Astrocyte of the hippocampus (primary cell): ENCODE data around the gene ZNF728.
"Not testable (repeated sequence)": the region's sequence is repeated elsewhere in the genome, so short reads cannot be mapped to it uniquely, and the experiment has no call there.

Experiments
- DNase-seq: peaks from one replicate; pipeline ENCODE4 v3.0.0; 2011; ENCODE audit warnings: low read depth, low spot score

ZNF728 gene

DNA sequence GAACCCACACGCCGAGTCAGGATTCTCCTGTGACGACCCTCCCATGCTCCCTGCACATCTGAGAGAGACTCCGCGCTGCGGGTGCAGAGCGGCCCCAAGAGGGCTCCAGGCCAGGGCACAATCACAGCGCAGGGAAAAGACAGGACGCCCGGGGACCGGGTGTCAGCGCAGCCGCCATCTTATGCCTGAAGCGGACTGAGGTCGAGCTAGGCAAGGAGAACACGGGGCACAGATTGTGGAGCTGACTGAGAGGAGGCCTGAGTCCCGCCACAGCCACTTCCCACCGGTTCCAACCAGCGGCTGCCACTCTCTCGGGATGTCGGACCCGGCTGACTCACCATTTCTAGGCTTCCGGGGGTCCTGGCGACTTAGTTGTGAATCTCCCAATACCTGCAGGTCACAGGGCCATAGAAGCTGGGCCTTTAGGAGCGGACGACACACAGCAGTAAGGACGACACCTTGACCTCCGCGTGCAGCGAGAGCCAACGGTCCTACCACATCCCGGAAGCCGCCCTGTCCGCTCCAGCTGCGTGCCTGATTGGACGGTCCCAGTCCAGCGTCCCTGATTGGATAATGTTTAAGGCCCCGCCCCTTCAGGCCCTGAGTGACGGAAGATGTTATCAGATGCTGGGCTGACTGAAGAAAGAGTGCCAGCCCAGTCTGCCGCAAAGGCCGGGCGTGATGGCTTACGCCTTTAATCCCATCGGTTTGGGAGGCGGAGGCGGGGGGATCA is at the start of gene ZNF728:
ZNF728 (minus strand) TSS at position 487 of the 733 bp plus-strand sequence; CDS start at position 341, 146 bp downstream.
- peak; percentile 7 for DNase-seq

DNA sequence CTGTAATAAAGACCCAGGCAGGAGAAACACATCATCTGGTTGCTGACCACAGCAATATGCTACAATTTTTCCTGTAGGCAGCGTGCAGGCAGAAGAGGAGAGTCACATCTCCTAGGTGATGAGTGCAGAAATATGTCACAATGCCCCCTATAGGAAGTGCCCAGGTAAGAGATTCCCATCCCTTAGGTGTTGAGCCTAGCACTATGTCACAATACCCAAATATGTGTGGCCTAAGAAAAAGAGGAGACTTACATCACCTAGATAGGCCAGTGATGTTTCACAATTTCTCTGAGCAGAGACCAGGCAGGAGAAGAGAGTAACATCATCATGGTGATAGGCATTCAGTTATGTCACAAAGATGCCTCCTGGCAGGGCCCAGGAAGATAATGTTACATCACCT is 49.4 kb upstream of the ZNF728 start:
- no peak for DNase-seq

DNA sequence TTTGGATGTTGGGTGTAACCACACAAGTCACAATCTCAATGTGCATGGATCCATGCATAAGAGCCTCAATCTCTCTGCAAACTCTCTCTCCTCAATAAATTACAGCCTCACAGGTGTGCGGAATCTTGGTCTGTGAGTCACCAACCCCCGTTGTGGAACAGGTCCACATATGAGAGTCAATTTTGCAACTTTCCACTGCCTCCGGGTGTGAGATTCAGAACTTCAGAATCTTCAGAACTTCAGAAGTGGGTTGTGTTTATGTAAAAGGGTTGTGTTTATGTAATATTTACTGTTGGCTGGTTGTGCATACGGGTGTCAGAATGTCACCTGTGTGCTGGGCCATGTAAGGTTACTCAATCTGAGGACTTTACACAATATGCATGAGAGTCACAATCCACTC is 46.3 kb upstream of the ZNF728 start:
- DNase-seq = no peak

DNA sequence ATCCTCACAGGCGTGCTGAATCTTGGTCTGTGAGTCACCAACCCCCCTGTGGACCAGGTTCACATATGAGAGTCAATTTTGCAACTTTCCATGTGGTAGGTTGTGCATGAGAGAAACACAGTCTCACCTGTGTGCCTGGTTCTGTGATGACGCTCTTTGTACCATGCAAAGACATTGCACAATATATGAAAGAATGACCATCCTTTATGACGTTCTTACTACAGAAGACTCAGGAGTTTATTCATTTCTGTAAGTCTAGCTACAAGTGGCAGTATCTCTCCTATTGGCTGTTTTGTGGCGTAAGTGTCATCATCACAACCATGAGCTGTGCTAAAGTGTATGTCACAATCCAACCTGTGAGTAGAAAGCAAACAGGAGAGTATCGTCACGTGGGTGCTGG is 43.8 kb upstream of the ZNF728 start:
- no peak for DNase-seq

DNA sequence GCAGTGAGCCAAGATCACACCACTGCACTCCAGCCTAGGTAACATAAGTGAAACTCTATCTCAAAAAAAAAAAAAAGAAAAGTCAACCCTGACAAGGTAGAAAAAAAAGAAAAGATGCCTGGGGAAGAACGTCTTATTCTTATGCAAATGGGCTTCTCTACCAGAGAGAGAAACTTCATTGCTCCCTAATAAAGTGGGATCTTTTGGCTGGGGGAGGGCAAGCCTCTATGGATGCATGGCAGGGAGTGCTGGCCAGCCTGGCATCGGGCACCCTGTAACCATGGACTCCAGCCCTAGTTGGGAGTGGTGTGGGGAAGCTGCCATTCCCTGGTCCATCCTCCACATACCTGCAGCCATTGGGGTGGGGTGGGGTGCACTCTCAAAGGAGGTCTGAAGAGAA is 30.7 kb upstream of the ZNF728 start:
- no peak for DNase-seq

DNA sequence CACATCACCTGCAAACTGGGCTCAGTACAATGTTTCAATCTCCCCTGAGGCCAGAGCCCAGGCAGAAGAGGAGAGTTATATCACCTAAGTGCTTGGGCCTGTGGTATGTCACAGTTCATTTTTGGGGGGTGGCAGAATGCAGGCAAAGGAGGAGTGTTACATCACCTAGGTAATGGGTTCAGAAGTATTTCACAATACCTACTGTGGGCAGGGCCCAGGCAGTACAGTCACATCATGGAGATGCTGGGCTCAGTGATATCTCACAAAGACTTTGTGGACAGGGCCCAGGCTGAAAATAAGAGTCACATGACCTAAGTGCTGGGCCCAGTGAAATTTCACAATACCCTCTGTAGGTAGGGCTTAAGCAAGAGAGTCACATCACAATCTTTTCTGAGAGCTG is 12.7 kb upstream of the ZNF728 start:
- no peak for DNase-seq

DNA sequence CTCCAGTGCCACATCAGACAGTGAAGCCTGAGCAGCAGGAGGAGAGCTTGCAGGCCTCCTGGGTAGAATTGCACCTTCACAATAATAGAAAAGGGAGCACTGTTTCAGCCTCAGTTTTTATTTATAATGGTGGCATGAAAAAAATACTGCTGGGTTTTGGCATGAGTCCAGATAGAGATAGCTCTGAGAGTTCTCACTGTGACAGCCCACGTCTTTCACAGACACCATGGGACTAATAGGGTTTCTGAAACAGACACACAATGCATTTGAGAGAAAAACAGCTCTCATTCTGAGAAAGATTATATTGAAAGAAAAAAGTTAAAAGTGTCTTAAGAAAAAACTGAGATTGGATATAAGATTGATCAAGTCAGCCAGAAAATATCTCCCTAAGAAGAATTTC is 8.0 kb downstream of the ZNF728 start:
- DNase-seq = not testable (repeated sequence)

DNA sequence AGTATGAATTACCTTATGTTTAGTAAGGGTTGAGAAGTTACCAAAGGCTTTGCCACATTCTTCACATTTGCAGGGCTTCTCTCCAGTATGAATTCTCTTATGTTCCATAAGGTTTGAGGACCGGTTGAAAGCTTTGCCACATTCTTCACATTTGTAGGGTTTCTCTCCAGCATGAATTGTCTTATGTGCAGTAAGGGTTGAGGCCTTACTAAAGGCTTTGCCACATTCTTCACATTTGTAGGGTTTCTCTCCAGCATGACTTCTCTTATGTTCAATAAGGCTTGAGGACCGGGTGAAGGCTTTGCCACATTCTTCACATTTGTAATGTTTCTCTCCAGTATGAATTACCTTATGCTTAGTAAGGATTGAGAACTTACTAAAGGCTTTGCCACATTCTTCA is 26.7 kb downstream of the ZNF728 start:
- DNase-seq = no peak

DNA sequence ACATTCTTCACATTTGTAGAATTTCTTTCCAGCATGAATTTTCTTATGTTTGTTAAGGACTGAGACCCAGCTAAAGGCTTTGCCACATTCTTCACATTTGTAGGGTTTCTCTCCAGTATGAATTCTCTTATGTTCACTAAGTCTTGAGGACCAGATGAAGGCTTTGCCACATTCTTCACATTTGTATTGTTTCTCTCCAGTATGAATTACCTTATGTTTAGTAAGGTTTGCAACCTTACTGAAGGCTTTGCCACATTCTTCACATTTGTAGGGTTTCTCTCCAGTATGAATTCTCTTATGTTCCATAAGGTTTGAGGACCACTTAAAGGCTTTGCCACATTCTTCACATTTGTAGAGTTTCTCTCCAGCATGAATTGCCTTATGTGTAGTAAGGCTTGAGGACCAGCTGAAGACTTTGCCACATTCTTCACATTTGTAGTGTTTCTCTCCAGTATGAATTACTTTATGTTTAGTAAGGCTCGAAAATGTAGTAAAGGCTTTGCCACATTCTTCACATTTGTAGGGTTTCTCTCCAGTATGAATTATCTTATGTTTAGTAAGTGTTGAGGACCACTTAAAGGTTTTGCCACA is 27.3 kb downstream of the ZNF728 start:
- not testable (repeated sequence) for DNase-seq

DNA sequence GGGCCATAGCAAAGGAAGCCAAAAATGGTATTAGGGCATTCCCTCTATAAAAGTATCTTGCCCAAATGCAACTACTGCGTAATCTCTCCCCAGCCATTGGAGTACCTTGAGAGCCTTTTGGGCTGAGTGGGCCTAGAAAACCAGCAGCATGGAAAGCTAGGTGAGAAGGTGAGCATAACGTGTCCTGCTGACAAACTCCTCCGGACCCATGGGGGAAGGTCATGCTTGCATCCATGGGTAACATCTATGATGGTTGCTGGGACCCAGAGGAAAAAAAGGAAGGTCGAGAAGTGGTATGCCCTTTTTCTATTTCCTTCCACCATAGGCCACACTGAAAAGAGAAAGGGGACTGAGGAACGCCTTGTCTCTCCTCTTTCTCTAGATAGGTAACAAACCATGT is 57.4 kb downstream of the ZNF728 start:
- DNase-seq = peak; percentile 11

DNA sequence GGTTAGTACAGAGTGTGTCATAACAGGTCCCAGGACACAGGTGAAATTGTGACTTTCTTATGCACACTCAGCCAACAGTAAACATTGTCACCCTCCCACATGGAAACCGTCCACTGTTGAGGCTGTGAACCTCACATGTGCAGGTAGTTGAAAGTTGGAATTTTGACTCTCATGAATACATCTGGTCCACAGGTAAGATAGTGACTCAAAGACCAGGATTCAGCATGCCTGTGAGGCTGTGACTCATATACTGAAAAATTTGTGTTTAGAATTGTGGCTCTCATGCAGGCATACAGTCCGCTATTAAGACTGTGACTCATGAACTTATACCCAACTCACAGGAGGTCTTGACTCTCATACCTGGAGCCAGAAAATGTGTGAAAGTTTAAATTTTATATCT is 67.8 kb downstream of the ZNF728 start:
- DNase-seq = no peak

DNA sequence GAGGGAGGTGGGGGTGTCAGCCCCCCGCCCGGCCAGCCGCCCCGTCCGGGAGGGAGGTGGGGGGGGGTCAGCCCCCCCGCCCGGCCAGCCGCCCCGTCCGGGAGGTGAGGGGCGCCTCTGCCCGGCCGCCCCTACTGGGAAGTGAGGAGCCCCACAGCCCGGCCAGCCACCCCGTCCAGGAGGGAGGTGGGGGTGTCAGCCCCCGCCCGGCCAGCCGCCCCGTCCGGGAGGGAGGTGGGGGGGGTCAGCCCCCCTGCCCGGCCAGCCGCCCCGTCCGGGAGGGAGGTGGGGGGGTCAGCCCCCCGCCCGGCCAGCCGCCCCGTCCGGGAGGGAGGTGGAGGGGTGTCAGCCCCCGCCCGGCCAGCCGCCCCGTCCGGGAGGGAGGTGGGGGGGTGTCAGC is 75.4 kb downstream of the ZNF728 start:
- DNase-seq = not testable (repeated sequence)

DNA sequence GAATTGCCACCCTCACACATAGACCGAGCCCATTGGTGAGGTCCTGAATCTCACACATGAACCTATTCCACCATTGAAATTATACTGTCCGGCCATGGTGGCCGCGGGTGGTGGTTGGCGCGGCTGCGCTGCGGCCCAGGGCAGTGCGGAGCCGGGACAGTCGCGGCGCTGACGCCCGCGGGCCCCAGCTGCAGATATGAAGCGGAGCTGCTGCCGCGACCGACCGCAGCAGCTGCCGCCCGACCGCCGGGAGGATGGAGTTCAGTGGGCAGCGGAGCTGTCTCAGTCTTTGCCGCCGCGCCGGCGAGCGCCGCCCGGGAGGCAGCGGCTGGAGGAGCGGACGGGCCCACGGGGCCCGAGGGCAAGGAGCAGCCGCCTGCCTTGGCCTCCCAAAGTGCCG is 77.8 kb downstream of the ZNF728 start:
- not testable (repeated sequence) for DNase-seq
